ENCODE results near the gene CDK14.

CDK14 gene

GRCh38 chr7:90877201-90877600 is 281.1 kb downstream of the CDK14 start:
- Histone ChIP-seq H3K4me2 (ENCODE audit: low read length) (no peak overlapping the region), H3K79me2 (ENCODE audit: insufficient read depth, low read length) (peaks cover 4% of the 10 kb centered on the region; the same call in 1 of the 2 replicates), H3K27me3 (ENCODE audit: insufficient read depth, low read length) (no peaks in the 10 kb centered on the region), H3F3A (ENCODE audit: insufficient read depth, low read length) (no peaks in the 10 kb centered on the region), H3K4me3 (ENCODE audit: low read depth, low read length, poor library complexity, severe bottlenecking) (no peak overlapping the region), H2AFZ (ENCODE audit: low read length) (no peak overlapping the region), H3K27ac (ENCODE audit: low read depth, low read length, poor library complexity, severe bottlenecking) (no peak overlapping the region), H3K4me1 (ENCODE audit: insufficient read depth, low read length, severe bottlenecking) (no peaks in the 10 kb centered on the region), H3K9me2 (ENCODE audit: low read depth, low read length) (no peaks in the 10 kb centered on the region), H3K9me3 (ENCODE audit: low read length) (no peaks in the 10 kb centered on the region), H3K36me3 (ENCODE audit: insufficient read depth, low read length) (peaks cover 81% of the 10 kb centered on the region), H3K9ac (ENCODE audit: low read length) (no peak overlapping the region), H4K20me1 (ENCODE audit: insufficient read depth, low read length) (no peaks in the 10 kb centered on the region)
- TF ChIP-seq EZH2 (IDR thresholded peaks at IDR 0.05; ENCODE audit: borderline replicate concordance, low read length) (no peak), CTCF (IDR thresholded peaks at IDR 0.05; ENCODE audit: low read length) (no peak)

- H3K9me3 ChIP-seq (ENCODE audit: low read length) = no peaks in the 10 kb centered on the region
- H3K4me1 ChIP-seq (ENCODE audit: insufficient read depth, low read length, severe bottlenecking) = no peaks in the 10 kb centered on the region
- peaks cover 4% of the 10 kb centered on the region; the same call in 1 of the 2 replicates for H3K79me2 ChIP-seq (ENCODE audit: insufficient read depth, low read length)
- no peaks in the 10 kb centered on the region for H3F3A ChIP-seq (ENCODE audit: insufficient read depth, low read length)
- no peak overlapping the region for H3K9ac ChIP-seq (ENCODE audit: low read length)
- no peaks in the 10 kb centered on the region for H4K20me1 ChIP-seq (ENCODE audit: insufficient read depth, low read length)
- no peak overlapping the region for H3K4me2 ChIP-seq (ENCODE audit: low read length)
- no peaks in the 10 kb centered on the region for H3K27me3 ChIP-seq (ENCODE audit: insufficient read depth, low read length)
- peaks cover 65% of the 10 kb centered on the region for H3K36me3 ChIP-seq (ENCODE audit: insufficient read depth, low read length)
- H3K4me3 ChIP-seq (ENCODE audit: low read depth, low read length, poor library complexity, severe bottlenecking) = no peak overlapping the region
- no peaks in the 10 kb centered on the region for H3K9me2 ChIP-seq (ENCODE audit: low read depth, low read length)
- no peak overlapping the region for H2AFZ ChIP-seq (ENCODE audit: low read length)
- TF ChIP-seq CTCF (IDR thresholded peaks at IDR 0.05; ENCODE audit: low read length) (no peak), EZH2 (IDR thresholded peaks at IDR 0.05; ENCODE audit: borderline replicate concordance, low read length) (no peak)
- H3K27ac ChIP-seq (ENCODE audit: low read depth, low read length, poor library complexity, severe bottlenecking) = no peak overlapping the region
Observed at GRCh38 chr7:90879924-90880323, 283.8 kb downstream of the CDK14 start.

GRCh38 chr7:90886416-90886815 is 290.3 kb downstream of the CDK14 start:
- Histone ChIP-seq H3K27ac (ENCODE audit: low read depth, low read length, poor library complexity, severe bottlenecking) (no peak overlapping the region), H3K4me1 (ENCODE audit: insufficient read depth, low read length, severe bottlenecking) (peaks cover 5% of the 10 kb centered on the region), H3K36me3 (ENCODE audit: insufficient read depth, low read length) (peaks cover 13% of the 10 kb centered on the region; the same call in 1 of the 2 replicates), H3F3A (ENCODE audit: insufficient read depth, low read length) (no peaks in the 10 kb centered on the region; the same call in 1 of the 2 replicates), H3K79me2 (ENCODE audit: insufficient read depth, low read length) (no peaks in the 10 kb centered on the region), H3K4me2 (ENCODE audit: low read length) (no peak overlapping the region), H4K20me1 (ENCODE audit: insufficient read depth, low read length) (no peaks in the 10 kb centered on the region), H3K4me3 (ENCODE audit: low read depth, low read length, poor library complexity, severe bottlenecking) (no peak overlapping the region), H3K27me3 (ENCODE audit: insufficient read depth, low read length) (no peaks in the 10 kb centered on the region), H3K9ac (ENCODE audit: low read length) (no peak overlapping the region), H2AFZ (ENCODE audit: low read length) (no peak overlapping the region), H3K9me3 (ENCODE audit: low read length) (no peaks in the 10 kb centered on the region), H3K9me2 (ENCODE audit: low read depth, low read length) (no peaks in the 10 kb centered on the region)
- TF ChIP-seq CTCF (IDR thresholded peaks at IDR 0.05; ENCODE audit: low read length) (no peak), EZH2 (IDR thresholded peaks at IDR 0.05; ENCODE audit: borderline replicate concordance, low read length) (no peak)
